Measurements from ENCODE around the gene GP5. TPM values are rescaled to one million over a fixed set of nuclear protein-coding genes. Genes with fewer than 3 reads are reported as not detected.

Gene GP5
- polyA plus RNA-seq, 1 donor: 0.33 TPM

DNA sequence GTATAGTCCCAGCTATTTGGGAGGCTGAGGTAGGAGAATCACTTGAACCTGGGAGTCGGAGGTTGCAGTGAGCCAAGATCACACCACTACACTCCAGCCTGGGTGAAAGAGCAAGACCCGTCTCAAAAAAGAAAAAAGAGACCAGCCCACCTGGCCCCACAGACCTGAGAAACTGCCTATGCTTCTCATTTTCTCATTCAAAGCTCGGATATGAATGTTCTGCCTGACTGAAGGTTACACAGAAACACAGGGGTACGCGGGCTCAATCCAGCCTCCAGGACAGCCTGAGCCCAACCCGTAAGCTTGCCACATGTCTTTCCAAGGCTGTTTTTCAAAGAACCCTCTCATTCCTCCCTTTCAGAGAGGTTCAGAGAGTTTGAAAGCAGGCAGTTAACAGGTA is 19.8 kb downstream of the GP5 start:
- H3K4me1 ChIP-seq (ENCODE audit: control insufficient read depth, insufficient read depth, low read length): no peaks in the 10 kb centered on the region
- H3K27me3 ChIP-seq (ENCODE audit: control insufficient read depth, insufficient read depth, low read length): peaks cover 5% of the 10 kb centered on the region
- no peaks in the 10 kb centered on the region for H3K9me3 ChIP-seq (ENCODE audit: control insufficient read depth, low read depth, low read length)
- WGBS (ENCODE audit: insufficient coverage, low lambda C conversion rate): no CpG with 5 or more reads among the region's 6 CpGs
- no peak for DNase-seq
- H3K36me3 ChIP-seq (ENCODE audit: control insufficient read depth, insufficient read depth, low read length): no peaks in the 10 kb centered on the region
- no peak overlapping the region for H3K4me3 ChIP-seq (ENCODE audit: low read length)
- no peak overlapping the region for H3K27ac ChIP-seq (ENCODE audit: low read length)

DNA sequence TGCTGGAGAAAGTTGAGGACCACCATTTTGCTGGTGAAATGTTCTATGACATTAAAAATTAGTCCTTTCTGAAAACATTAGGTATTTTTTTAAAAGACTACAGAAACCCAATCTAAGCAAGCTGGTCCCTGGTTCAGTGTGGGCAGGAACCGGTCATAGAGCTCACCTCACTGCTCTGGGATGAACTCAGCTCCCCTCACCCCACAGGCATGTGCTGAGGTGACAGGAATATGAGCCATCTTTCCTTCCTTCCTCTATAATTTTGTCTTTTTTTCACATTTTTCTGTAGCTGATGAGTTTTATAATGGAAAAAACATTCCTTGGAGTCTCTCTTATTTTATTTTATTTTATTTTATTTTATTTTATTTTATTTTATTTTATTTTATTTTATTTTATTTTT is 21.4 kb downstream of the GP5 start:
- Histone ChIP-seq H3K4me1 (ENCODE audit: control insufficient read depth, insufficient read depth, low read length) (no peaks in the 10 kb centered on the region), H3K27ac (ENCODE audit: low read length) (no peak overlapping the region), H3K36me3 (ENCODE audit: control insufficient read depth, insufficient read depth, low read length) (no peaks in the 10 kb centered on the region), H3K27me3 (ENCODE audit: control insufficient read depth, insufficient read depth, low read length) (peaks cover 3% of the 10 kb centered on the region), H3K4me3 (ENCODE audit: low read length) (no peak overlapping the region), H3K9me3 (ENCODE audit: control insufficient read depth, low read depth, low read length) (no peaks in the 10 kb centered on the region)
- WGBS (ENCODE audit: insufficient coverage, low lambda C conversion rate): 100% methylated on average over 1 of the region's 1 CpG
- DNase-seq: no peak

DNA sequence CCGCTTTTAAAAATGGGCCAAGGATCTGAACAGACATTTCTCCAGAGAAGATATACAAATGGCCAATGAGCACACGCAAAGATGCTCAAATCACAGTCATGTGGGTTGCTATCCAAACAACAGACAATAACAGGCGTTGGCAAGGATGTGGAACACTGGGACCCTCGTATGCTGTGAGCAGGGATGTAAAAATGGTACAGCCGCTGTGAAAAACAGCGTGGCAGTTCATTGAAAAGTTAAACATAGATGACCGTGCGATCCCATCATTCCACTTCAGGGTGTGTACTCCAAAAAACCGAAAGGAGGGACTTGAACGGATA is 22.9 kb downstream of the GP5 start:
- DNase-seq: no peak
- no peak overlapping the region for H3K27ac ChIP-seq (ENCODE audit: low read length)
- no peaks in the 10 kb centered on the region for H3K4me1 ChIP-seq (ENCODE audit: control insufficient read depth, insufficient read depth, low read length)
- H3K27me3 ChIP-seq (ENCODE audit: control insufficient read depth, insufficient read depth, low read length): peaks cover 5% of the 10 kb centered on the region
- no peaks in the 10 kb centered on the region for H3K36me3 ChIP-seq (ENCODE audit: control insufficient read depth, insufficient read depth, low read length)
- 100% methylated on average over 1 of the region's 10 CpGs for WGBS (ENCODE audit: insufficient coverage, low lambda C conversion rate)
- H3K4me3 ChIP-seq (ENCODE audit: low read length): no peak overlapping the region
- H3K9me3 ChIP-seq (ENCODE audit: control insufficient read depth, low read depth, low read length): no peaks in the 10 kb centered on the region

DNA sequence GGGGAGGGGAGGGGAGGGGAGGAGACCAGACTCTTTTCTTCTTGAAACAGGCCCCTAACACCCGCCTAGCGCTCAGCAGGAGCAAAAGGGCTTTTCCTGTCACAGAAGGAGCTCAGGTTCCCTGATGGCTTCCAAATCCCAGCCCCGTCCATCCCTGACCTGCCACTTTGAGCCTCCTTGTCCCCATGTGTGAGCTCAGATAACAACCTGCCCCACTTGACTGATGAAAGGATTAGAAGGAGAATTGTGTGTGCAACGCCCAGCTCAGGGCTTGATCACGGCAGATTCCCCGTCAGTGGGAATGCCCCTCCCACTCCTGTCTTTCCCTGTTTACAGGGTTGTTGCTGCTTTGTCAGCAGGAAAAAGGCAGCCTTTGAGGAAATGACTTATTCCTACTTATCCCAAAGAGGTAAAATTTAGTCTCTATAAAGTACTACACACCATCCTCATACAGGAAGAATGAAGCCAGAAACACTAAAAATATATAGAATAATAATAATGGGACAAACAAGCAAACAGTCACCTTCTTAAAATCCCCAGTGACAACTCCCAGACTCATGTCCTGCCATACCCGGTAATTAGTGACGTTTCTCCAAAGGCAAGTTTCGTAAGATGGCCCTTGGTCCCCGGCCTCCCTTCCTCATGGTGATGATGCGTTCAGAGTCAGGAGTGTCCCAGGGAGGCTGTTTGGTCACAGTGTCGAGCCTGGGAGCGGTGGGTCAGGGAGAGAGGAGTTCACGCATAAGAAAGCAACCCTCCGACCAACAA is 23.4 kb downstream of the GP5 start:
- no peaks in the 10 kb centered on the region for H3K4me1 ChIP-seq (ENCODE audit: control insufficient read depth, insufficient read depth, low read length)
- no peak overlapping the region for H3K4me3 ChIP-seq (ENCODE audit: low read length)
- no CpG with 5 or more reads among the region's 15 CpGs for WGBS (ENCODE audit: insufficient coverage, low lambda C conversion rate)
- H3K9me3 ChIP-seq (ENCODE audit: control insufficient read depth, low read depth, low read length): no peaks in the 10 kb centered on the region
- no peak overlapping the region for H3K27ac ChIP-seq (ENCODE audit: low read length)
- no peaks in the 10 kb centered on the region for H3K36me3 ChIP-seq (ENCODE audit: control insufficient read depth, insufficient read depth, low read length)
- peaks cover 6% of the 10 kb centered on the region for H3K27me3 ChIP-seq (ENCODE audit: control insufficient read depth, insufficient read depth, low read length)
- peak in 1 of 2 donors; percentile 35 for DNase-seq

DNA sequence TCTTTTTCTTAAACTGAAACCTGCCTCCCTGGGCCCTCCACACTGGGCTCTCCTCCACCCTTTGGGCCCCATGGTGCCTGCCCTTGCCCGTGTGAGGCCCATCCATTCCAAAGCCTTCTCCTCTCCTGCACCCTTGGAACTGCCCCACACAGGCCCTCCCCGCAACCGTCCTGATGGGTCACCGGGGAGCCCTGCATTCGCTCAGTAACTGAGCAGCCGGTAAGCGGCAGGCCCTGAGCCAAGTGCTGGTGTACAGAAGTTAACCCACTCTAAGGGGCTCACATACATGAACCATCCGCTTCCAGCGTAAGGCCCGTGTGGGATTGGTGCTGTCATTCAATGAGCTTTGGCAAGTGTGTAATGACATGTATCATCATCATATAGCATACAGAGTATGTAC is 24.1 kb downstream of the GP5 start:
- Histone ChIP-seq H3K27me3 (ENCODE audit: control insufficient read depth, insufficient read depth, low read length) (peaks cover 10% of the 10 kb centered on the region), H3K4me1 (ENCODE audit: control insufficient read depth, insufficient read depth, low read length) (no peaks in the 10 kb centered on the region), H3K27ac (ENCODE audit: low read length) (no peak overlapping the region), H3K4me3 (ENCODE audit: low read length) (no peak overlapping the region), H3K9me3 (ENCODE audit: control insufficient read depth, low read depth, low read length) (no peaks in the 10 kb centered on the region), H3K36me3 (ENCODE audit: control insufficient read depth, insufficient read depth, low read length) (no peaks in the 10 kb centered on the region)
- WGBS (ENCODE audit: insufficient coverage, low lambda C conversion rate): 93% methylated on average over 3 of the region's 10 CpGs
- DNase-seq: no peak

DNA sequence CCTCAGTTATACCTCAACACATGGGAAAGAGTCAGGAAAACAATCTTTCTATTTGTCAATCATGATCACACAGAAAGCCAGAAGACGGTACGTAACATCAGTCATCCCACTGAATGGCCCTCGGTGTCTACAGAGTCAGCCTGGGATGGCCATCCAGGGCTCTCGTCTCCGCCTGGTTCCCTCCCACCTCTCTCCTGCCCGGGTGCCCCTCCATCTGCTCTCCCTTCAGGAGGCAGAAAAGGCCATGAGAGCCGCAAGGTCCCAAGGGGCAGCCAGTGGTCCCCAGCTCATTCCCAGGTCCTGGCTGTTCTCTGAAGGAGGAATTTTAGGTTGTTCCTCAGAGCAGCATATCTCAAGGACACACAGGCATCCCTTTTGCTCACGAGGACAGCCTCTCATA is 25.2 kb downstream of the GP5 start:
- no peaks in the 10 kb centered on the region for H3K36me3 ChIP-seq (ENCODE audit: control insufficient read depth, insufficient read depth, low read length)
- H3K27me3 ChIP-seq (ENCODE audit: control insufficient read depth, insufficient read depth, low read length): peaks cover 21% of the 10 kb centered on the region
- no peaks in the 10 kb centered on the region for H3K4me1 ChIP-seq (ENCODE audit: control insufficient read depth, insufficient read depth, low read length)
- WGBS (ENCODE audit: insufficient coverage, low lambda C conversion rate): no CpG with 5 or more reads among the region's 8 CpGs
- H3K9me3 ChIP-seq (ENCODE audit: control insufficient read depth, low read depth, low read length): no peaks in the 10 kb centered on the region
- DNase-seq: no peak
- no peak overlapping the region for H3K27ac ChIP-seq (ENCODE audit: low read length)
- H3K4me3 ChIP-seq (ENCODE audit: low read length): no peak overlapping the region

DNA sequence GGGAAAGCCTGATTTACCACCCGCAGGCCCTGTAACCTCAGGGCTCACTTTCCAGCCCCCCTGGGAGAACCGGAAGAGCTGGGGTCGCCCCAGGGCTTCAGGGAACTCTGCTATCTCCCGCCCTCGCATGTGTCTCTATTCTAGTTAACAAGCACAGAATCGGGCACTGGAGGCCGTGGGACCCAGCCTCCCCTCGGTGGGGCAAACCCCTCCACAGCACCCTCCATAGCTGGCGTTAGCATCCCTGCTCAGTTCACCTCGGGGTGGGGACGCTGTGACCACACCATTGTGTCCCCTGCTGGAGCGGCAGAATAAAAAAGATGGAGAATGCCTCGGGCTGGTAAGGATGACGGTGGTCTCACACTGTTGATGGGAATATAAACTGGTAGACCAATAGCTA is 26.0 kb downstream of the GP5 start:
- H3K4me3 ChIP-seq (ENCODE audit: low read length): no peak overlapping the region
- WGBS (ENCODE audit: insufficient coverage, low lambda C conversion rate): no CpG with 5 or more reads among the region's 14 CpGs

DNA sequence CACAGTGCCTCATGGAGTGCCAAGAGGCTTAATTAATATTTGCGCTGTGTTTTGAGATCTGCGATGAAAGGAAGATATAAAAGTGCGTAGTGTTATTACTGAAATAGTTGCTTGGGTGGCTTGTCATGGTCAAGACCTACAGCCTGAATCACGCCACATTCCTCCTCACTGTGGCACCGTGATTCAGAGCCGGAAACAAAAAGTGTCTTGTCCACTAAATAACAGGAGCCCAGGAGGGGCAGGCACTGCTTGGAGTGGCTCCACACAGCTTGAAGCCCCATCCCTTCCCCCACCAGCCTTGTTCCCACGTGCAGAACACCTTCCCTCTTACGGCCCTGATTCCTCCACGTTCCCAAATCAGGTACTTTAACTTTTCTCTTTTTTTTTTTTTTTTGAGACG is 28.3 kb downstream of the GP5 start:
- WGBS (ENCODE audit: insufficient coverage, low lambda C conversion rate): 81% methylated on average over 3 of the region's 10 CpGs
- peaks cover 34% of the 10 kb centered on the region for H3K27me3 ChIP-seq (ENCODE audit: control insufficient read depth, insufficient read depth, low read length)
- no peak overlapping the region for H3K27ac ChIP-seq (ENCODE audit: low read length)
- no peaks in the 10 kb centered on the region for H3K9me3 ChIP-seq (ENCODE audit: control insufficient read depth, low read depth, low read length)
- no peak for DNase-seq
- H3K4me1 ChIP-seq (ENCODE audit: control insufficient read depth, insufficient read depth, low read length): no peaks in the 10 kb centered on the region
- no peaks in the 10 kb centered on the region for H3K36me3 ChIP-seq (ENCODE audit: control insufficient read depth, insufficient read depth, low read length)
- no peak overlapping the region for H3K4me3 ChIP-seq (ENCODE audit: low read length)

More for the DNA sequence above, 26.0 kb downstream of the GP5 start:
- H3K36me3 ChIP-seq (ENCODE audit: control insufficient read depth, insufficient read depth, low read length): no peaks in the 10 kb centered on the region
- DNase-seq: no peak
- no peaks in the 10 kb centered on the region for H3K4me1 ChIP-seq (ENCODE audit: control insufficient read depth, insufficient read depth, low read length)
- peaks cover 29% of the 10 kb centered on the region for H3K27me3 ChIP-seq (ENCODE audit: control insufficient read depth, insufficient read depth, low read length)
- no peak overlapping the region for H3K27ac ChIP-seq (ENCODE audit: low read length)
- H3K9me3 ChIP-seq (ENCODE audit: control insufficient read depth, low read depth, low read length): no peaks in the 10 kb centered on the region

DNA sequence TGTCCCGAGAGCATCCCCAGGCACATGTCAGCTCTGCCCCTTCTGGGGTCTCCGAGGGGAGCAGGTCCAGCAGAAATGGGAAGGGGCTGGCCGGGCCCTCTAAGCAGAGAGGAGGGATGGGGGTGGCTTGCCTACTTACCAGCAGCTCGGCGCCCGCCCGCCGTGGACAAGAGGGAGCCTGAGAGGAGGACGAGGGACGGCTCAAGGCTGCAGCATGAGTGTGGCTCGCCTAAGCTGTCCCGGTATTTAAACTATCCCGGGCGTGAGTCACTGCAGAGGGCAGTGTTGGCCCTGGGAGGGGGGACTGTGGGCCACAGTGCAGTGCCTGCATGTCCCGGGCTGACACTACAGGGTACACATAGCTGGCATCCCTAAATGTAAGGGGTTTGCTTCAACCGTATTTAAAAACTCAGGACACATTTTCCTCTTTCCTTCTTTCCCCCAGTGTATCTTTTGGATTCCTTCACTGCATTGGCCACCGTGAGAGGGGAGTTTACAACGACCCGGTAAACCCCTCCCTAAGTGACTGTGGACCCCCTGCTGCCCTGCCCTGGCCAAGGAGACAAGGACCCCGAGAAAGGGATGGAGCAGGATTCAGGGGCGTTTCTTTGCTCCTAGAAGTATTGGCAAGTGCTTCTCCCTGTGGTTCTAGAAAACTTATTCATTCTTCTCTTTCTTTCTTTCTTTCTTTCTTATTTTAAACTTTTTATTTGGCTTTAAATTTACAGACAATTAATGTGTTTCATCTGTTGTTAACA is 29.4 kb downstream of the GP5 start, which contains the start of gene LRRC15:
TSS of gene LRRC15 (minus strand) at position 222 of the 758 bp plus-strand sequence. CDS start 8,700 bp downstream, outside the sequence.
- no peaks in the 10 kb centered on the region for H3K9me3 ChIP-seq (ENCODE audit: control insufficient read depth, low read depth, low read length)
- DNase-seq: no peak
- H3K27ac ChIP-seq (ENCODE audit: low read length): no peak within 1 kb of the TSS
- H3K4me3 ChIP-seq (ENCODE audit: low read length): no peak within 1 kb of the TSS
- H3K27me3 ChIP-seq (ENCODE audit: control insufficient read depth, insufficient read depth, low read length): peaks cover 34% of the 10 kb centered on the region
- H3K4me1 ChIP-seq (ENCODE audit: control insufficient read depth, insufficient read depth, low read length): peaks cover 3% of the 10 kb centered on the region
- no peaks in the 10 kb centered on the region for H3K36me3 ChIP-seq (ENCODE audit: control insufficient read depth, insufficient read depth, low read length)
- WGBS (ENCODE audit: insufficient coverage, low lambda C conversion rate): 10% methylated on average over 1 of the region's 21 CpGs

DNA sequence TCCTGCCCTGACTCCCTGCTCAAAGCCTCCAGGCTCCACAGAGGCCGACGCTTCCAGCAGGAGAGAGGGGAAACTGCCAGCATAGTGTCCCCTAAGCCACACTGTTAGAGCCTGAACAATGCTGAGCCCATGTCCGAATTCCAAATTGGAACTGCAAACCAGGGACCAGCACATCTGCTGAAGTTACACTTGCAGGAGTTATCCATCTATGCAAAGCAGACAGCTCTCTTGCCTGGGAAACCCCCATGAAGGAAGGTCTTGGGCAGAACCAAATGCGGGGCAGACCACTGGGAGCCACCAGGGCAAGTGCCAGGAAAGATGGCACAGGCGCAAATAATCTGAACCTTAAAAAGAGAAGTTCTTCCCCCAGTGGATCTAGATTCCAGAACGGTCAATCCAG is 30.1 kb downstream of the GP5 start:
- no peaks in the 10 kb centered on the region for H3K36me3 ChIP-seq (ENCODE audit: control insufficient read depth, insufficient read depth, low read length)
- WGBS (ENCODE audit: insufficient coverage, low lambda C conversion rate): no CpG with 5 or more reads among the region's 6 CpGs
- no peaks in the 10 kb centered on the region for H3K9me3 ChIP-seq (ENCODE audit: control insufficient read depth, low read depth, low read length)
- no peak overlapping the region for H3K27ac ChIP-seq (ENCODE audit: low read length)
- peaks cover 3% of the 10 kb centered on the region for H3K4me1 ChIP-seq (ENCODE audit: control insufficient read depth, insufficient read depth, low read length)
- no peak overlapping the region for H3K4me3 ChIP-seq (ENCODE audit: low read length)
- no peak for DNase-seq
- peaks cover 34% of the 10 kb centered on the region for H3K27me3 ChIP-seq (ENCODE audit: control insufficient read depth, insufficient read depth, low read length)

Data from large intestine (tissue), 3 donors.